ENCODE measurements around the gene ACOX3. TPM values are rescaled to one million over a fixed set of nuclear protein-coding genes. Genes with fewer than 3 reads are reported as not detected.
A peak's percentile ranks its signal among the peaks of the same experiment; 100 is the strongest.

Gene ACOX3
- polyA plus RNA-seq, 1 experiment = 7.9 TPM

DNA sequence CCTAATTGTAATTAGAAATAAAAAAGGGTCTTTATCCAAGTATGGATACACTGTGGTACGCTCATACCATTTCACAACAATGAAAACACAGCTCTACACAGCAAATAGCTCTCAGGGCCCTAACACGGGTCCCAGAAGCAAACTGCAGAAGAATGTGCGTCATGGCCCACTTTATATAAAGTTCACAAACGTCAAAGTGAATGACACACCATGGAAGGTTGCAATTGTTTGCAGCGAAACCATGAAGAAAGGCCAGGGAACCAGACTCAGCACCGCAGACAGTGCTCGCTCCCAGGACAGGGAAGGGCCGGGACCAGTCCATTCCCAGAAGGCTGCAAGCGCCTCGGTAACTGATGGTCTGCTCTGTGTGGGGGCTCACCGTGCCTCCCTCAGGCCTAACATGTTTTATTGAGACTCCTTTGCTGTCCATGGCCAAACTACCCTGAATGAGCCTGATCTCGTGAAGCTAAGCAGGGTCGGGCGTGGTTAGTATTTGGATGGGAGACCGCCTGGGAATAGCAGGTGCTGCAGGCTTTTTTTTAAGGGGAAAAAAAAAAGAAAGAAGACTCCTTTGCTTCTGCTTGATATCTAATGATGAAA is 47.8 kb downstream of the ACOX3 start:
- no peak overlapping the region for H3K27ac ChIP-seq (ENCODE audit: low read depth, low read length)
- TF ChIP-seq, protein P1, sequence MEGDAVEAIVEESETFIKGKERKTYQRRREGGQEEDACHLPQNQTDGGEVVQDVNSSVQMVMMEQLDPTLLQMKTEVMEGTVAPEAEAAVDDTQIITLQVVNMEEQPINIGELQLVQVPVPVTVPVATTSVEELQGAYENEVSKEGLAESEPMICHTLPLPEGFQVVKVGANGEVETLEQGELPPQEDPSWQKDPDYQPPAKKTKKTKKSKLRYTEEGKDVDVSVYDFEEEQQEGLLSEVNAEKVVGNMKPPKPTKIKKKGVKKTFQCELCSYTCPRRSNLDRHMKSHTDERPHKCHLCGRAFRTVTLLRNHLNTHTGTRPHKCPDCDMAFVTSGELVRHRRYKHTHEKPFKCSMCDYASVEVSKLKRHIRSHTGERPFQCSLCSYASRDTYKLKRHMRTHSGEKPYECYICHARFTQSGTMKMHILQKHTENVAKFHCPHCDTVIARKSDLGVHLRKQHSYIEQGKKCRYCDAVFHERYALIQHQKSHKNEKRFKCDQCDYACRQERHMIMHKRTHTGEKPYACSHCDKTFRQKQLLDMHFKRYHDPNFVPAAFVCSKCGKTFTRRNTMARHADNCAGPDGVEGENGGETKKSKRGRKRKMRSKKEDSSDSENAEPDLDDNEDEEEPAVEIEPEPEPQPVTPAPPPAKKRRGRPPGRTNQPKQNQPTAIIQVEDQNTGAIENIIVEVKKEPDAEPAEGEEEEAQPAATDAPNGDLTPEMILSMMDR (IDR thresholded peaks at IDR 0.05; ENCODE audit: low read depth, low read length) = no peak
- CTCF ChIA-PET = interaction anchor here (1.1 kb wide), 1 partner anchor 15 kb away, joined by 3 read pairs; no protein-coding TSS in a partner anchor

DNA sequence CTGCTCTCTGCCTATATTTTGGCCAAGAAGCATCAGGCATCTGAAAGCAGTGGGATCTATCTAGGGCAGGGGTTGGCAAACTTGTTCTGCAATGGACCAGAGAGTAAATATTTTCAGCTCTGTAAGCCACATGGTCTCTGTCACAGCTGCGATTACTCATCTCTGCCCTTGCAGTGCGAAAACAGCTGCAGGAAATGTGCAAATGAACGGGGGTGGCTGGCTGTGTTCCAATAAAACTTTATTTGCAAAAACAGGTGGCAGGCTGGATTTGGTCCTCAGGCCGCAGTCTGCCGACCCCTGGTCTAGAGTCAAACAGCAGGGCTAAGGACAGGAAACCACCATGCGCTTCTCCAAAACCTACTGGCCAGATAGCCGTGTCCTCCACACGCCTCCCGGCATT is 48.6 kb downstream of the ACOX3 start:
- Histone ChIP-seq H3K27ac (ENCODE audit: low read depth, low read length) (no peak overlapping the region), H3K9me3 (ENCODE audit: control insufficient read depth, insufficient read depth, low read length) (no peaks in the 10 kb centered on the region; the same call in 1 of the 2 replicates), H3K27me3 (ENCODE audit: control insufficient read depth, insufficient read depth, low read length) (no peaks in the 10 kb centered on the region), H3K4me3 (ENCODE audit: low read depth, low read length) (no peak overlapping the region)
- TF ChIP-seq, protein P1 (IDR thresholded peaks at IDR 0.05; ENCODE audit: low read depth, low read length) = no peak
- DNase-seq (ENCODE audit: low read depth, low spot score) = peak; percentile 72
- ChIA-PET CTCF (interaction anchor here (0.9 to 2.7 kb wide), 2 partner anchors 10 to 125 kb away, joined by 4 to 13 read pairs; no protein-coding TSS in a partner anchor), POLR2A (interaction anchor here (1.1 kb wide), 3 partner anchors 114 to 122 kb away, joined by 3 to 8 read pairs (median 3); partner anchors contain the start of gene HTRA3)

More for the DNA sequence above, 47.8 kb downstream of the ACOX3 start:
- H3K4me3 ChIP-seq (ENCODE audit: low read depth, low read length) = no peak overlapping the region
- POLR2A ChIA-PET = interaction anchor here (1.1 to 1.3 kb wide), 2 partner anchors 115 to 118 kb away, joined by 3 to 6 read pairs; no protein-coding TSS in a partner anchor
- DNase-seq (ENCODE audit: low read depth, low spot score) = no peak
- no peaks in the 10 kb centered on the region for H3K27me3 ChIP-seq (ENCODE audit: control insufficient read depth, insufficient read depth, low read length)
- H3K9me3 ChIP-seq (ENCODE audit: control insufficient read depth, insufficient read depth, low read length) = no peaks in the 10 kb centered on the region; the same call in 1 of the 2 replicates

DNA sequence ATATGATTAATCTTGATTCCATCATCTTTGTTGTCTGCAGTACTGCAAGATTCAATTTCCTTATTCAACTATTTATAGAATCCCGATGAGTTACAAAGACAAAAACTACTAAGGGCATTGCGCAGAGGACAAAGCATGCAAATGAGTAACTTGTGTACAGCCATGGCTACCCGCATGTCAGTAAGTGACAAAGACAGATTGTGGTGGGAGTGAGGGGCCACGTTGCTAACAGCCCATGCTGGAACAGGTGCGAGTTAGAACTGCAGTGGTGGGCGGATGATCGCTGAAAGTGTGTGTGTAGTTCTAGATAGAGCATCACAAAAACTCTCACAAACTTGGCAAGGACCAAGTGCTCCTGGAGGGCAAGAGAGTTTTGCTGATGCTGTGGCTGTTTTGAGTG is 49.5 kb downstream of the ACOX3 start:
- TF ChIP-seq, protein P1 (IDR thresholded peaks at IDR 0.05; ENCODE audit: low read depth, low read length) = no peak
- no peak for DNase-seq (ENCODE audit: low read depth, low spot score)
- H3K4me3 ChIP-seq (ENCODE audit: low read depth, low read length) = no peak overlapping the region
- H3K27me3 ChIP-seq (ENCODE audit: control insufficient read depth, insufficient read depth, low read length) = no peaks in the 10 kb centered on the region
- ChIA-PET POLR2A (no interaction called here), CTCF (interaction anchor here (0.9 to 2.7 kb wide), 3 partner anchors 11 to 214 kb away, joined by 3 to 13 read pairs (median 4); no protein-coding TSS in a partner anchor)
- no peak overlapping the region for H3K27ac ChIP-seq (ENCODE audit: low read depth, low read length)
- H3K9me3 ChIP-seq (ENCODE audit: control insufficient read depth, insufficient read depth, low read length) = no peaks in the 10 kb centered on the region; the same call in 1 of the 2 replicates

DNA sequence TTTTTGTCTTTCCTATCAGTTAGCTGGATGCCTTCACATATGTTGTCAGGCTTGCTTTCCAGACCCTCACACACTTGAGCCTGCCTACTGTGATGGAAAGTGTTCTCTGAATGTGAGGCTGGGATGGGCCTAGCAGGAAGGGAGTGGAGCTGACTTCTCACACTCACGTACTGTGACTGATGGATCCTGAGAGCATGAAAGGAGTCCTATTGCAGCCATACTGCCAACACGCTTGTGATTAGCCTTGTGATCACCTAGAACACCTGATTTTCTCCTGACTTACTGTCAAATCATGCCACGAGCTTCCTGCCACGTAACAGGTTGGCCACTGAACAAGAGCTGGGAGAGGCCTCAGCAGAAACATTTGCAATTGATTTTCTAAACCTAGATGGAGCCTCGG is 49.9 kb downstream of the ACOX3 start:
- no peak overlapping the region for H3K4me3 ChIP-seq (ENCODE audit: low read depth, low read length)
- ChIA-PET CTCF (interaction anchor here (1.1 to 2.7 kb wide), 2 partner anchors 12 to 214 kb away, joined by 3 to 13 read pairs; no protein-coding TSS in a partner anchor), POLR2A (no interaction called here)
- TF ChIP-seq, protein P1 (IDR thresholded peaks at IDR 0.05; ENCODE audit: low read depth, low read length) = no peak
- H3K27me3 ChIP-seq (ENCODE audit: control insufficient read depth, insufficient read depth, low read length) = no peaks in the 10 kb centered on the region
- no peaks in the 10 kb centered on the region; the same call in 1 of the 2 replicates for H3K9me3 ChIP-seq (ENCODE audit: control insufficient read depth, insufficient read depth, low read length)
- H3K27ac ChIP-seq (ENCODE audit: low read depth, low read length) = no peak overlapping the region
- no peak for DNase-seq (ENCODE audit: low read depth, low spot score)

DNA sequence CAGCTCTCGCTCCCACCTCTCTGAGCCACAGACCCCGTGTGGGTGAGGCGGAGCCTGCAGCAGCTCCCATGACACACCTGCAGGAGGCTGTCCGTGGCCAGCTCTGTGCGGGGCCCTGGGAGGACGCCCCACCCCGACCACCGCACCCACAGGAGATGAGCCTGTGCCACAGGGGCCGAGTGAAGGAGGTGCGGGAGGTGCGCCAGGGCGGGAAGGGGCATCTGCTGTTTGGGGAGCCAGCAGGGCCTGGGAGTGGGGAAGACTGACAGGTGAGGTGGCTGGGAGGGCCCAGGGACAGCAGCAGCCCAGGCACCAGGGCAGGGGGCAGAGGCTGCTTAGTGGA is 52.0 kb downstream of the ACOX3 start:
- ChIA-PET CTCF (interaction anchor here (1.6 kb wide), 1 partner anchor 121 kb away, joined by 4 read pairs; no protein-coding TSS in a partner anchor), POLR2A (no interaction called here)
- H3K4me3 ChIP-seq (ENCODE audit: low read depth, low read length) = no peak overlapping the region
- no peaks in the 10 kb centered on the region for H3K27me3 ChIP-seq (ENCODE audit: control insufficient read depth, insufficient read depth, low read length)
- no peak overlapping the region for H3K27ac ChIP-seq (ENCODE audit: low read depth, low read length)
- no peaks in the 10 kb centered on the region; the same call in 1 of the 2 replicates for H3K9me3 ChIP-seq (ENCODE audit: control insufficient read depth, insufficient read depth, low read length)
- DNase-seq (ENCODE audit: low read depth, low spot score) = no peak
- TF ChIP-seq, protein P1 (IDR thresholded peaks at IDR 0.05; ENCODE audit: low read depth, low read length) = no peak

Measured in AG04450 (cell line).